ENCODE results near the gene SKIDA1.

Gene SKIDA1

GRCh38 chr10:21475393-21475792, 50.1 kb downstream of the SKIDA1 start:
- DNase-seq = no peak

- DNase-seq = no peak
Observed at GRCh38 chr10:21473541-21473940, 51.9 kb downstream of the SKIDA1 start.

- DNase-seq = no peak
Observed at GRCh38 chr10:21473135-21473534, 52.3 kb downstream of the SKIDA1 start.

- no peak for DNase-seq
Observed at GRCh38 chr10:21468086-21468485, 57.4 kb downstream of the SKIDA1 start.

- no peak for DNase-seq
Observed at GRCh38 chr10:21467633-21468032, 57.8 kb downstream of the SKIDA1 start.

- DNase-seq = no peak
Observed at GRCh38 chr10:21464134-21464533, 61.3 kb downstream of the SKIDA1 start.
